ENCODE results near the gene TNFRSF14. TPM values are rescaled to one million over a fixed set of nuclear protein-coding genes. Genes with fewer than 3 reads are reported as not detected.

TNFRSF14 gene
- total and polyA plus RNA-seq, 2 of the 13 experiments (the other 11 are each of a cell fraction or from before 2014, with no cell fraction given), result 11.9 to 49.9 TPM

- WGBS (ENCODE audit: low lambda C conversion rate), result 16% methylated on average over 5 of the region's 11 CpGs
- H3K9ac ChIP-seq (ENCODE audit: insufficient read depth, low read depth, low read length), result no peak overlapping the region
- BruUV-seq (replicated peaks), result no TSS peak
- H2AFZ ChIP-seq (ENCODE audit: low read length), result no peak overlapping the region
- intact Hi-C loops (cut with micrococcal nuclease; ENCODE audit: unreplicated experiment), result no loop called here
- no peaks in the 10 kb centered on the region for H4K20me1 ChIP-seq (ENCODE audit: insufficient read depth, low read length)
- H3K4me3 ChIP-seq (replicated peaks in 1 of 3; ENCODE audit: insufficient read depth in 1 of 3, low read depth in 2 of 3, low read length in 3 of 3), result no peak overlapping the region; a peak in 1 of 6 replicates
- no peak overlapping the region for H3K27ac ChIP-seq (ENCODE audit: extremely low read length, insufficient read depth, low read length)
- ChIA-PET CTCF (ENCODE audit: low intra/inter-chr PET ratio, low total read pairs) (no interaction called here), POLR2A (interaction anchor here (1.5 kb wide), 2 partner anchors 16 to 44 kb away, joined by 3 read pairs; partner anchors contain the start of genes PANK4 and PRXL2B)
- TF ChIP-seq HOXA7 (CRISPR knock-in tag; IDR thresholded peaks at IDR 0.05) (no peak), ZNF687 (CRISPR knock-in tag; IDR thresholded peaks at IDR 0.05) (peak; percentile 8; the same call in 1 of the 2 replicates), ZNF670 (CRISPR knock-in tag; IDR thresholded peaks at IDR 0.05; ENCODE audit: borderline replicate concordance) (0 out of 2 replicates have a peak, but pooled peaks have one; percentile 33), CHCHD3 (CRISPR knock-in tag; IDR thresholded peaks at IDR 0.05) (0 out of 2 replicates have a peak, but pooled peaks have one; percentile 58)
- H3K9me3 ChIP-seq (ENCODE audit: low read length), result no peaks in the 10 kb centered on the region
- H3K4me2 ChIP-seq (ENCODE audit: low read depth, low read length), result peak overlapping the region; percentile 20; the same call in 1 of the 2 replicates
- ATAC-seq, result no peak
- in situ Hi-C loops (cut with HindIII; ENCODE audit: extremely low pct_ligation_motif_present, low pct_unique_long_range_greater_than_20kb), result no loop called here
- DNase-seq (ENCODE audit: low spot score), result no peak
- no peak for FAIRE-seq
- no peaks in the 10 kb centered on the region for H3K79me2 ChIP-seq (ENCODE audit: insufficient read depth, low read length)
- peaks cover 52% of the 10 kb centered on the region for H3K4me1 ChIP-seq (ENCODE audit: insufficient read depth, low read length)
- peaks cover 4 to 6% of the 10 kb centered on the region in 2 experiments; a peak in 3 of 5 replicates for H3K27me3 ChIP-seq (ENCODE audit: control insufficient read depth in 1 of 2, insufficient read depth in 2 of 2, low read length in 2 of 2)
- H3K36me3 ChIP-seq (replicated peaks in 1 of 2; ENCODE audit: control insufficient read depth in 1 of 2, insufficient read depth in 2 of 2, low read length in 2 of 2), result no peaks in the 10 kb centered on the region
Measured at GRCh38 chr1:2542246-2542915, 13.8 kb upstream of the TNFRSF14 start.

All from HepG2 (cell line).